ENCODE measurements around the gene AGBL4. TPM values are rescaled to one million over a fixed set of nuclear protein-coding genes. Genes with fewer than 3 reads are reported as not detected.

The AGBL4 gene
- total RNA-seq, 4 donors from 2014 or later, result 0.13 TPM; not detected in 3

DNA sequence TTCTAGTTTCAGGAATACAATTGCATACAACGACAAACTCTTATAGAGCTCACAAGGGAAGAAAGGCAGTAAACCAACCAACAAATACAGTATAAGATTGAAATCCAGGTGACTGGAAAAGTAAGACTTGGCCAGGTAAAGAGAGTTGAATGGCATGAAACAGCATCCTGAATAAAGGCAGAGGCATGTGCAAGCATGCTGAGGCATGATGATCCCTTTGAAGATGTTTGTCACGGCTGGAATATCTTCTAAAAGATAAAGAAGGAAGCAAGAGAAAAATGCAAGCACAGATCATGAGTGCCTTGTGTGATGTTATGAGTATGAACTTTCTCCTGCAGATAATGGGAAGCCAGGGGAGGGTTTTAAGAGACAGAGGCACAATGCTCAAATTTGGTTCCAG lies 1468.5 kb downstream of the AGBL4 start:
- Histone ChIP-seq H3K4me1 (peaks cover 5 to 15% (median 12%) of the 10 kb centered on the region in 4 donors), H3K9me3 (no peaks in the 10 kb centered on the region), H3K27ac (replicated peaks in 1 of 4) (no peak overlapping the region), H3K27me3 (no peaks in the 10 kb centered on the region), H3K4me3 (no peak overlapping the region), H3K36me3 (no peaks in the 10 kb centered on the region)
- no peak for TF ChIP-seq POLR2A (IDR thresholded peaks at IDR 0.05; ENCODE audit: low read depth)
- TF ChIP-seq CTCF (IDR thresholded peaks at IDR 0.05), result no peak
- no peak for TF ChIP-seq POLR2AphosphoS5 (IDR thresholded peaks at IDR 0.05)
- TF ChIP-seq EP300 (IDR thresholded peaks at IDR 0.05), result no peak
- intact Hi-C loops (cut with DNase I), result no loop called here
- DNase-seq (ENCODE audit: extremely low spot score), result no peak
- 94% methylated on average over 2 of the region's 2 CpGs for WGBS

DNA sequence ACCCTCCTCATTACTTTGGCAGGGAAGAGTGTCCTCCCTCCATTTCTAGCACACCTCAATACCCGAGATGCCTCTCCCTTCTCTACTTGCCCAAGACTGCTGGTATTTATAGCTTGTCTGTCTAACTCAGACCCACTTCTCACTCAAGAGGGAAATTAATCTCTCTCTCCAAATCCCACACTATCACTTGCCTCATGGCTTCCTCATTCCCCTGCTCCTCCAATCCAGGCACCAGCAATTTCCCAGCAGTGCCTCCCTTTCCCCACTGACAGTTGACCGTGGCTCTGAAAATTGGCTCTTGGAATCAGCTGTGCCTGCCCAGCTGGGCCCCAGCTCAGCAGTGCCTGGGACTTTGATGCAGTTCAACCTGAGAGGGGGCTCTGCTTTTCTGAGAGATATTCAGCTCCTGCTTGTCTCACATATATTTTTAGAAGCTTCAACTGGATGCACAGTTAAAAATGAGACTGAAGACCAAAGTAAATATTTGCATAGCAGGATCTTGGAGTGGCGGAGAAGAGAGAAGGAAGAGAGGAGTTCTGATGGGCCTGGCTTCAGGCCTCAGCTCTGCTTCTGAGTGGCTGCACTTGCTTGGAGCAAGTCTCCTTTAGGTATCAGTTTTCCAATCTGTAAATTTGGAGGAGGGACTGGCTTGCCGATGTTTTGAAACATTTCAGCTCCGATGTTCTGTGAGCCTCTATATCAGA lies 1470.7 kb downstream of the AGBL4 start:
- H3K27ac ChIP-seq (replicated peaks in 1 of 4), result peak overlapping the region in 1 of 4 donors; percentile 37
- no peaks in the 10 kb centered on the region for H3K27me3 ChIP-seq
- WGBS, result 48% methylated on average over 5 of the region's 5 CpGs
- TF ChIP-seq POLR2AphosphoS5 (IDR thresholded peaks at IDR 0.05) (no peak), POLR2A (IDR thresholded peaks at IDR 0.05; ENCODE audit: low read depth) (no peak), CTCF (IDR thresholded peaks at IDR 0.05) (no peak), EP300 (IDR thresholded peaks at IDR 0.05) (no peak)
- no peaks in the 10 kb centered on the region for H3K36me3 ChIP-seq
- DNase-seq (ENCODE audit: extremely low spot score), result no peak
- no peak overlapping the region for H3K4me3 ChIP-seq
- H3K9me3 ChIP-seq, result no peaks in the 10 kb centered on the region
- intact Hi-C loops (cut with DNase I), result loop anchor here (5.0 kb wide), 1 partner anchor 144 kb away; no protein-coding TSS in a partner anchor
- peaks cover 5 to 17% (median 13%) of the 10 kb centered on the region in 4 donors for H3K4me1 ChIP-seq

GRCh38 chr1:48552420-48552819 lies 1471.3 kb downstream of the AGBL4 start:
- Histone ChIP-seq H3K27me3 (no peaks in the 10 kb centered on the region), H3K4me3 (no peak overlapping the region), H3K36me3 (no peaks in the 10 kb centered on the region), H3K9me3 (no peaks in the 10 kb centered on the region), H3K27ac (replicated peaks in 1 of 4) (peak overlapping the region in 1 of 4 donors; percentile 37), H3K4me1 (peaks cover 5 to 21% (median 13%) of the 10 kb centered on the region in 4 donors)
- WGBS, result 30% methylated on average over 1 of the region's 1 CpG
- DNase-seq (ENCODE audit: extremely low spot score), result no peak
- intact Hi-C loops (cut with DNase I), result loop anchor here (5.0 kb wide), 1 partner anchor 145 kb away; no protein-coding TSS in a partner anchor
- TF ChIP-seq CTCF (IDR thresholded peaks at IDR 0.05) (peak in 2 of 3 experiments; percentile 18 to 26), POLR2AphosphoS5 (IDR thresholded peaks at IDR 0.05) (no peak)

DNA sequence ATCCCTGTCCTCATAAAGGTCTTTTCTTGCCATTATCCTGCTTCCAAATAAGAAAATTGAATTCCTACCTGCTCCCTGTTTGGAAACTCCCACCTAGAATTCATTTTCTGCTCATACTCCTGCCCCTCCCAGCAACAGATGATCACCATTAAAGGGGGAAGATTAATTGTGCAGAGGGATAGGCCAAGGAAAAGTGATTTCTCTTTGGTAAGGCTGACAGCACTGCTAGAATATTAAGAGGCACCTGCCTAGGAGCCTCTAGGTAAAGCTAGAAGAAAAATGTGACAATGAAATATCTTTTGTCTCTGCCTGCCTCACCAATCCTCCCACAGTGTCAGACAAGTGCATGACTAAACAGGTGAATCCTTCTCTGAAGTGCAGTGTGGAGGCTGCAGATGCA lies 1474.8 kb downstream of the AGBL4 start:
- Histone ChIP-seq H3K4me3 (no peak overlapping the region), H3K9me3 (no peaks in the 10 kb centered on the region), H3K27me3 (no peaks in the 10 kb centered on the region), H3K27ac (replicated peaks in 1 of 4) (no peak overlapping the region), H3K4me1 (peaks cover 5 to 21% (median 15%) of the 10 kb centered on the region in 4 donors), H3K36me3 (no peaks in the 10 kb centered on the region)
- TF ChIP-seq POLR2AphosphoS5 (IDR thresholded peaks at IDR 0.05) (no peak), CTCF (IDR thresholded peaks at IDR 0.05) (no peak), EP300 (IDR thresholded peaks at IDR 0.05) (no peak), POLR2A (IDR thresholded peaks at IDR 0.05; ENCODE audit: low read depth) (no peak)
- no peak for DNase-seq (ENCODE audit: extremely low spot score)
- intact Hi-C loops (cut with DNase I), result no loop called here
